ENCODE measurements around the gene RPS6KL1.

The RPS6KL1 gene

DNA sequence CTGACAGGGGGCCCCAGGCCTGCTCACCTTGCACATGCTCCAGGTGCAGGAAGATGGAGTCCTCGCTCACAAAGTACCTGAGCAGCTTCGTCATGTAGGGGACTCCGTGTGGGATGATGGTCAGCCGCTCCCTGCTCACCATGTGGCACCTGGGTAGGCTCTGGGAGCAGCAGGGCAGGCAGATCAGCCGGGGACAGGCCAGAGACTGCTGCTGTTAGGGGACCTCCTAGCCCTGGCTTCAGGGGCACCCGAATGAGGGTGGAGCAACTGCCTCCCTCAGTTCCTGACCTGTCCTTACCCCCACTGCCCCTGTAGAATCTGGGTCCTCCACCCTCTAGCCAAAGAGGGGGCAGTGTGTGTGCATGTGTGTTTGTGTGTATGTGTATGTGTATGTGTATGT is 11.8 kb downstream of the RPS6KL1 start:
- DNase-seq, result no peak

DNA sequence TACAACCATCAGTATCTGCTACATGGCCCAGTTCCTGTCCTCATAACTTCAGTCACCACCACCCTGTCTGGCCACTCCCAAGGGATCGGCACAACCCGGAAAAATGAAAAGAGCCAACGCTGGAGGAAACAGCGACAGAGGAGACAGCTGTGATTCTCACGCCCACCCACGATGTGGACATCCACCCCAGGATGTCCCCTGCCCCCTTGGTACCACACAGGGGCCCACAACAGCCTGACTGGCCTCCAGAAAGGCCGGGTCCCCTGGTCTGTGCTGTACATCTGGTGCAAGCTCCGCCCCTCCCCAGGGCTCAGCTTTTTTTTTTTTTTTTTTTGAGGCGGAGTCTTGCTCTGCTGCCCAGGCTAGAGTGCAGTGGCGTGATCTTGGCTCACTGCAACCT is 12.5 kb downstream of the RPS6KL1 start:
- no peak for DNase-seq

DNA sequence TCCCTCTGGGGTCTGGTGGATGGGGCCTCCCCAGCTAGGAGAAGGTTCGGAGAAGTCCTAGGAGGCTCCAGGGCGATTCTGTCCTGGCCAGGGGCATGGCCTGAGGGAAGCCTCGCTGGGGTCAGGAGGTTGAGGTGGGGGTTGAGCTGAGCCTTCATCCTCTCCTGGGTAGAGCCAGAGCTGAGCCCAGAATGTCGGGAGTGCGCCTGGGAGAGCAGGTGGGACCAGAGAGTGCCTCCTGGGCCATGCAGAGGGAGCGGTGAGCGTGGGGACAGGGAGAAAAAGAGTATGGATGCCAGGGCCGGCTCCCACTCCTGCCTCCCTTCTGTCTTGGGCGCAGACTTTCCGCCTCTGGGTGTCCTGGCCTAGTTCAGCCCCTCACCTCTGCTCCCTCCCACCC is 13.1 kb downstream of the RPS6KL1 start:
- DNase-seq, result no peak

DNA sequence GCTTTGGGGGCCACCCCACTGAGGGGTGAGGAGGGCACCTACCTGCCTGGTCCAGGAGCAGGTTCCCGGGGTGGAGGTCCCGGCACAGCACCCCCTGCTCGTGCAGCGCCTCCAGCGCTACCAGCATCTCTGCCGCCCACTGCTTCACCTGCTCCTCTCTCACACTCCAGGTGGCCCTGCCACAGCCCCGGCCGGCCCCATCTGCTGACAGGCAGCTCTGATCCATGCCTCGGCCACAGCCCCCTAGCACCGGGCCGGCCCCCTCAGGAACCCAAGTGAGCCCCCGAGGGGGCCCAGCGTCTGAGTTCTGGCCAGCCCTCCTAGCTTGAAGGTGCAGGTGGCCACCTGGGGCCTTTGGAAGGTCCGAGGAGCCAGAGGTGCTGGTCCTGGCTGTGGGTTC is 13.6 kb downstream of the RPS6KL1 start:
- no peak for DNase-seq

DNA sequence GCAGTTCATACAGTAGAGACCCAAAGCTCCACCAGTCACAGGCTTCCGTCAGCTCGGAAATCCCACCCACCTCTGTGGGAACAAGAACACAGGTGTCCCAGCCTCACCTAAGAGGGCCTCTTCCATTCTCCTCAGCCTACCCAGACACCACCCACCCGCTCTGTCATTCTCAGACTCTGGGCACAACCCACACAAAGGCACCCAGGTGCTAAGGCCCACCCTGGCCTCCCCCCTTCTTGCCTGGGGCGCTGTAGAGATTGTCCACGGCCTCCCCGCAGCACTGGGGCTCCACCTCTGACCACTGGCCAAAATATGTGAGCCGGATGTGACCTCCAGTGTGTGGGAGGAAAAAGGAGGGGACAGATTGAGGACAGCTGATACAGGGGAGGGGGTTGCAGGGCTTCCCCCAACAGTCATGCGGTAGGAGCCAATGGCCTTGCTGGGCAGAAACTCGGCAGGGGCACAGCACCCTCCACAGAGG is 14.2 kb downstream of the RPS6KL1 start:
- no peak for DNase-seq

- DNase-seq, result no peak
These were observed 15.3 kb downstream of the RPS6KL1 start for GRCh38 chr14:74907744-74908143.

DNA sequence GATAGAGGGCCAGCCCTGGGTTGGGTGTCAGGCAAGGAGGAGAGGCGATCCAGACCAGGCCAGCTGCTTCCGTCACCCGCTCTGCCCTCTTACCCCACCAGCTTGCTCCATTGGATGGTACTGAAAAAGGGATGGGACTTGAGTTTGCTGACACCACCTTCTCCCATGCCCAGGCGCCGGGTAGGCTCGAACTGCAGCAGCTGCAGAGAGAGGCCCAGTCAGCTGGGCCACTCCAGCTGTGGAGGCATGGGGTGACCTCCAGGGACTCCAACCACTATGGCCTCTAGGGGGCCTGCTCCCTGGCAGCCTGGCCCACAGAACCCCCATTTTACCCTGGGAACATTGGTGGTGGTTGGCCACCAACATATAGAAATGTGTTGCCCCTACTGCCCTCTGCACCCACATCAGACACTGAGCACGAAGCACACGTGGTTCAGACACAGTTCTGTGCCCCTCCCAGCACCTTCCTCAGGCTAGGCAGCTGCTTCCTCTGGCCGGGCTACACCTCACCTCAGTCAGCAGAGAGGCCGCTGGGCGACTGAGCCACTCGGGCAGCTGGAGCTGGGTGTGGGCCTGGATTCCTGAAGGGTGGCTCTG is 16.0 kb downstream of the RPS6KL1 start:
- DNase-seq, result no peak

DNA sequence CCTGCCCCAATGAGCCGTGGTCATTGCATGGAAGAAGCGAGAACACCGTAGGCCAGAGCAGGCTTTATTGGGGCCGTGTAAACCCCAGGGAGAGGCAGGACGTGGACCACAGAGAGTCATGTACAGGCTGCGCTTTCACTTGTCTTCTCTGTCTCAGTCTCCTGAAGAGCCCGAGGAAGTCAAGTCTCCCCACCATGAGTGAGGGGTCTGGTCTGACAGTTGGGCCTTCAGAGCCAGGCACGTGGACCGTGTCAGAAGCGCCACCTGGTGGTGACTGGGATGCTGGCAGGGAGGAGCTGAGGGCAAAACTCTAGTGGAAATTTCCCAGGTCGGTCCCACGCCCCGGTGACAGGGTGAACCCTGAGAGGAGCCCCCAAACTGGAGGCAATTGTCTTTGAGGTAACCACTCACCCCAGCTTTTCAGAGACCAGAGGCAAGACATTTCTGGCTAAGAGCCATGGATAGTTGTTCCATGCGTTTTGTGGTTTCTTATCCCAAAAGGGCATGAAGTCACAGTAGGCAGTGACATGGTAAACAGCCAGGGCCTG is 17.4 kb downstream of the RPS6KL1 start:
- no peak for DNase-seq

DNA sequence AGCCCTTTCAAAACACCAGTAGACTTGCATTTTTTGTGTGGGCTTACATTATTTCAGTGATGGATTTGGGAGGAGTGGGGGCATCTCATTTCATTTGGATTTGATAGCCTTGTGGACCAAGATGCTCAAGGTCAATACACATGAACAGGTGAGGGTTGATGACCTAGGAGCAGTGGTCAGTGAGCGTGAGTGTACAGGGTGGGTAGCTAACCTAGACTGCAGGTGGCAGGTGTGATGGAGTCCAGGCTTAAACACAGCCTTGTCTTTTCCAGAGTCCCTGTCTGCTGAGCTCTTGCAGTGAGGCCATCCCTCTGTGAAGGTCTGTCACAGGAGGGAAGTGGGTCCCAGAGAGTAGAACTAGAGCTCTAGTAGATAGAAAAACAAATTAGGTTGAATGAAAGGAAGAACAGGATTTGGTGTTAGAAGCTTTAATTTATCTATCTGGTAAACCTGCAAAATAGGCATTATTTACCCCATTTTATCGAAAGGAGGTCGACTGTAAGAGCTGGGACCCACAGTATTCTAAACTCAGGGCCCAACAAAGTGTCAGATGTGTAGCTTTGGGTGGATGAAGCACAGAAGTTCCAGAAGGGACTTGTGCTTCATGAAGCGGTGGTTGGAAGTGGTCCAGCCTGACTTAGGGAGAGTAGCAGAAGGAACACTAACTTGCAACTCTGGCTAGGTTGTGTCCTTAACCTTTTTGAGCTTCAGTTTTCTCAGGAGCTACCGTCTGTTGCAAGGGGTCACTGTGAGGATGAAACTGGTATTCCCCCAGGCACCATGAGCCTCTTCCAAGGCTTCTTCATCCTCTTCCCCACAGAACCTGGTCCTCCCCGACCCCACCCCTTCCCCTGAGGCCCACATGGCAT is 18.2 kb downstream of the RPS6KL1 start:
- DNase-seq, result no peak

DNA sequence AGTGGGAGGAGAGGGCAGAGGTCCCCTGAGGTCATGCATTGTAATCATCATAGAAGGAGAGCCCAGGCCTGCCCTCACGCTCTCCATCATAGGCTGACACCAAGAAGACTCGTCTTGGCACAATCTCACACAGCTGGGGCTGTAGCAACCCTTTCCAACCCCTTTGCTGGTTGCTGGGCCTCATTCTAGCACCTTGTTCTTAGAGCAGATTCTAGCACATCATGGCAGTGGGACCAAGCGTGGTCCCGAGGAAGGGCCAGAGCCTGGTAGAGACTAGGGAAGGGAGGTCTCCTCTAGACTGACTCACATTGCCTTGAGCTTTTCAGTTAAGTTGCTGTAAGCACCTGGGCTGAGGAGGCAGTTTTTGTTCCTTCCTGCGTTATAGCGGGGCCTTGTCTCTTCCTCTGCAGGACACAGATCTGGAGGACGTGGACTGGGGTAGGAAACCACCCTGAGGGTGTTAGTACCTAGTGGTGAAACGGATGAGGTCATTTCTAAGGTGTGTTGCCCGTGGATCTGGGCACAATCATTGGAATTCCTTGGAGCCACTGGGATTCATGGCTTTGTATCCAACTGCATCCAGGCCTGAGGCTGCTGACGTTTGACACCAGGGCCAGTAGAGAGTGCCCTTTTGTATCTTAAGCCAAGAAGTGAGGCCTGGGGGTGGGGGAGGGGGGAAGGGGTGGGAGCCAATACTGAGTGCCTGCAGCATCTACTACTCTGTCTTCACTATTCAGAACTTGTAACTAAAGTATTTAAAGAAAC is 19.9 kb downstream of the RPS6KL1 start:
- DNase-seq, result no peak

DNA sequence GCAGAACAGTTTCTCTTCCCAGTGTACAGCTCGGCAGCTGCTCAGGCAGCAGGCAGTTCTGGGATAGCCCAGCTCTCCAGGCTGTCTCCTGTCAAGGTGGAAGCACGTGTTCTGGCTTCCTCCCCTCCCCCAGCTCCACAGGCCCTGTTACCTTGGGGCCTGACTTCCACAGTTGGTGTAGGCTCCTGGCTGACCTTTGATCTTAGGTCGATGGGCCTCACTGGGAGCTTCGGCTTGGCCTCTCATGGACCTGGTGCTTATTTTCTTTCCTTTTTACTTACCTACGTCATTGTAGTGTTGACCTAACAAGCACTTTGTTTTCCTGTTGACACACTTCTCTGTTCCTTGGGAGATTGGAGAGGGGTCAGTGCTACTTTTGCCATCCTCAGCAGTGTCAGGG is 24.4 kb downstream of the RPS6KL1 start:
- no peak for DNase-seq

- no peak for DNase-seq
These were observed 25.0 kb downstream of the RPS6KL1 start for GRCh38 chr14:74898083-74898482.

DNA sequence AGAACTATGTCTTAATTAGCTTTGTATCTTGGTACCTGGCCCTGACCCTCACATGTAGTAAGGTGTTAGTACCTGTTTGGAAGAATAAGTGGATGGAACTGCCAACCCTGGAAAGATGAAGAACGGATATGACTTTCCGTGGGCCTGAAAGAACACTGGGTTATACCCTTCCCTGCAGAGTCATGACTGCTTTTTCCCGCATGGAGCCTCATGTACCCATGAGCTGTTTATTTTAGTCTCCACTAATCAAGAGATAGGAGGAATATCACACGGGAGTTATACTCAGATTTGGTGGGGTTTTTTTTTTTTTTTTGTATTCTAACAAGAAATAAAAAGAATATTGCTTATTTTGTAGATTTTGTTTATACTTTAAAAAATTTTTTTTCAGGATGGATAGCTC is 25.4 kb downstream of the RPS6KL1 start:
- no peak for DNase-seq

DNA sequence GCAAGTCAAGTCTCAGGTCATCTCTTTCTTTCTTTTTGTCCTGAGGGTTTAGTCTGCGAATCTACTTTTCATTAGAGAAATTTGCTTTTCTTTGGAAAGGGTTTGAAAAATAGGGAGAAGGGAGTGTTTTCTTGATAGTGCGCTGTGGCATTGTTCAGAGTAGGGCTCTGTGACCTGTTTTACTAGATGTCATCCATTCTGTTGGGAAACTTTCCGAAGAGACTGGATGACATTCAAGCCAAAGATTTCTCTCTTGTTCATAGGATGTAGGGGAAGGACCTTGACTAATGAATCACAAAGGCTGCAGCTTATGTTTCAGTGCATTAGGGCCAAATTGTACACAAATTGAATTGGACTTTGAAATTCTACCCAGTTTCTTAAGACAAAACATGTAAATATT is 26.7 kb downstream of the RPS6KL1 start:
- DNase-seq, result no peak

DNA sequence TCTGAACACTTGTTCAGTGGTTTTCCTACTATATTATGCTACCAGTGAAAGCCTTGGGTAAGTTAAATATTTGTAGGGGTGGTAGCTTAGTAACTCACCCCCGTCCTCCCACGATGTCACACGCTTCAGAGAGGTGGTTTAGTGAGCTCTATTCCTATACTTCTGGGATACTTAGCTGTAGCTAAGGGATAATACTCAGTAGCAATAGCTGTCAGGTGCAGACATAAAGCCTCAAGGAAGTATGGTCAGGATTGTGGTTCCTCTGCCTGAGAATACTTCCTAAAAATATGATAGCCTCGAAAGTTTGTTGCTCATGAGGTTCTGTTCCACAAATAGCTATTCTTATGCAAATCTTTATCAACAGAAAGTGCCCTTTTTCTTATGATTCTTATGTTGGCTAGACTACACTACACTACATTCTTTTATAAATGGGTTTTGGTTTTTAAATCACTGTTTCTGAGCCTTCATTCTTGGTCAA is 29.4 kb downstream of the RPS6KL1 start:
- no peak for DNase-seq

DNA sequence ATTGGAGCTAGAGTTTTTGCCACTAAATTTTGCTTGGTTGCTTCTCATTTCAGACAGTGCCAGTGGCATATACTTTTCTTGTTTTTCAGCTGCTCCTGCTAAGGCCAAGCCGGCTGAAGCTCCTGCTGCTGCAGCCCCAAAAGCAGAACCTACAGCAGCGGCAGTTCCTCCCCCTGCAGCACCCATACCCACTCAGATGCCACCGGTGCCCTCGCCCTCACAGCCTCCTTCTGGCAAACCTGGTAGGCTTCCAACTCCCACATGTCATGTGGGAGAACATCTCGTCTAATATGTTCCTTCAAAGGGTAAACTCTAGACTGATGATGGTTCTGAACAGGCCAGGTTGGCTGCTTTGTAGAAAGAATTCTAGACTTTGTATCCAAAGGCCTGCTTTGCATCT is 30.3 kb downstream of the RPS6KL1 start:
- DNase-seq, result no peak

- no peak for DNase-seq
These were observed 31.2 kb downstream of the RPS6KL1 start for GRCh38 chr14:74891870-74892269.

GRCh38 chr14:74890262-74890661 is 32.8 kb downstream of the RPS6KL1 start:
- no peak for DNase-seq

GRCh38 chr14:74888164-74889158 is 34.6 kb downstream of the RPS6KL1 start:
- DNase-seq, result no peak

- no peak for DNase-seq
These were observed 37.1 kb downstream of the RPS6KL1 start for GRCh38 chr14:74886001-74886400.

DNA sequence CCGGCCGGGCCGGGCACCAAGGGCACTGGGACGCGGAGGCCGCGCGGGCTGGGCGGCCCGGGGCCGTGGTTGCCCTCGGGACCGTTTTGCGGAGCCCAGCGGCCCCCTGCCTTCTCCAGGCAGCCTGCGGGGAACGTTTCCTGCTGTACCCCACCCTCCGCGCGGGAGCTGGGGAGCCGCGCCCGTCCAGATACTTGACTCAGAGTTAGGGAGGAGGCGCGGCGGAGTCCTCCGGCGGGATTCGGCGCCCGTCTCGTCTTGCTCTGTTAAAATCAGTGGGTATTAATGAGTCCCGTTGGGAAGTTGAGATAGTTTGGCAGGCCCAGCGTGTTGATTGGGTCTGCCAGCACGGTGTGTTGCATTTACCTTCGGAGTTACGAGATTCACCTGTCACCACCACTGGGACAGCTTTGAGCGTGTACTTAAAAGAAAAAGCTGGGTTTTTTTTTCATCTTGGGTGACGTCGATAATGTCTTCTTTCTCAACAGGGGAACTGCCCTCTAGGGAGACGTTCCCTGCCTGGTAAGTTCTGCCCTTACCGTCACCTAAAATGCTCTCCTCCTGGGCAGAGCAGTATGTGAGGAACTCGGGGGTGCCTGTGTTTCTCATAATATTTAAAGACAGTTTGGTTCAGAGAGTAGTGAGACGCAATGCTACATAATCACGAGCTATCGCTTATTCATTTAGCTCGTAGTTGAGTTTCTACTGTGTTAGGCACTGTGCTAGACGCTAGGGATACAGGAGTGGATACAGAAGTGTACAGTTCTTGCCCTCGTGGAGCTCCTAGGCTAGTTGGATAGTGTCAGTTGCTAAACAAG is 40.7 kb downstream of the RPS6KL1 start:
- no peak for DNase-seq
